NOMO-1 treated with DMSO at 0.1 percent for 48 hours (cell line): ENCODE measurements around the gene ADTRP.

Source experiments
- DNase-seq: peaks from one replicate; lab custom pipeline; 2025; ENCODE audit not compliant: unreplicated experiment; lab: John Stamatoyannopoulos, UW

ADTRP gene

GRCh38 chr6:11665604-11666326, 112.8 kb downstream of the ADTRP start:
- DNase-seq = no peak
